A673 (cell line): ENCODE results near the gene SPNS2. TPM values are rescaled to one million over a fixed set of nuclear protein-coding genes. Genes with fewer than 3 reads are reported as not detected.

Source experiments
- BruUV-seq: library from RNA; stranded (reverse); fragments of 400-500 nt; replicated peaks from 2 replicates; lab custom pipeline; 2021; lab: Mats Ljungman, UMichigan
- CTCF ChIA-PET: fragments of 300-600 bp; sonication (Branson Sonifier 250); formaldehyde crosslinking; loops from one replicate; lab custom pipeline; 2022; ENCODE audit warnings: antibody characterized with exemption; lab: Charles Lee
- POLR2A ChIA-PET: fragments of 300-600 bp; sonication (Branson Sonifier 250); formaldehyde crosslinking; loops from one replicate; lab custom pipeline; 2022; ENCODE audit warnings: antibody characterized with exemption; ENCODE audit not compliant: low non-redundant PET; lab: Charles Lee
- DNase-seq: peaks from one replicate; pipeline ENCODE4 v3.0.0-alpha.2; 2015; ENCODE audit warnings: low spot score
- H3K27ac ChIP-seq: fragments of 200-600 bp; sonication (generic); 2 replicates; pipeline ENCODE4 v1.5.1; 2016; ENCODE audit warnings: mixed run types, low read depth, mild to moderate bottlenecking, mixed read lengths, antibody characterized with exemption, low read length; ENCODE audit not compliant: poor library complexity, severe bottlenecking
- H3K27me3 ChIP-seq: fragments of 200-600 bp; sonication (generic); replicated peaks from 2 replicates; pipeline ENCODE4 v1.6.1; 2017; ENCODE audit warnings: mixed run types, low read depth, mild to moderate bottlenecking, mixed read lengths, antibody characterized with exemption, low read length; ENCODE audit not compliant: insufficient read depth, poor library complexity
- H3K36me3 ChIP-seq: fragments of 200-600 bp; sonication (generic); 2 replicates; pipeline ENCODE4 v1.6.1; 2016; ENCODE audit warnings: mixed run types, mild to moderate bottlenecking, mixed read lengths, antibody characterized with exemption, low read length; ENCODE audit not compliant: insufficient read depth, poor library complexity, severe bottlenecking
- H3K4me1 ChIP-seq: fragments of 200-600 bp; sonication (generic); 2 replicates; pipeline ENCODE4 v1.6.1; 2017; ENCODE audit warnings: mixed run types, mild to moderate bottlenecking, mixed read lengths, antibody characterized with exemption, low read length; ENCODE audit not compliant: insufficient read depth, poor library complexity, severe bottlenecking
- H3K4me3 ChIP-seq: fragments of 200-600 bp; sonication (generic); 2 replicates; pipeline ENCODE4 v1.5.1; 2016; ENCODE audit warnings: low read depth, mixed run types, mild to moderate bottlenecking, mixed read lengths, low read length; ENCODE audit not compliant: poor library complexity, severe bottlenecking
- H3K9me3 ChIP-seq: fragments of 200-600 bp; sonication (generic); 2 replicates; pipeline ENCODE4 v1.6.1; 2016; ENCODE audit warnings: mixed run types, low read depth, mild to moderate bottlenecking, mixed read lengths, antibody characterized with exemption, low read length; ENCODE audit not compliant: poor library complexity, severe bottlenecking
- EZH2 ChIP-seq: fragments of 200-600 bp; sonication (generic); IDR thresholded peaks from 2 replicates; pipeline ENCODE4 v1.6.1; 2017; ENCODE audit warnings: borderline replicate concordance, low read depth, mild to moderate bottlenecking, mixed read lengths, antibody characterized with exemption, low read length; ENCODE audit not compliant: poor library complexity, severe bottlenecking
- intact Hi-C: fragments of 100-400 bp; cut with micrococcal nuclease; formaldehyde crosslinking; loops from one replicate; pipeline ENCODE4 v1.10.0; 2022; ENCODE audit not compliant: unreplicated experiment
- total RNA-seq: library from RNA; stranded (reverse); gene quantifications from 2 replicates; pipeline ENCODE4 v1.2.3, GENCODE V29; 2021
- TF ChIP-seq, protein P1 (sequence below): fragments of 300-800, 200-600 bp; sonication (generic); conservative IDR thresholded peaks from 2 replicates; pipeline ENCODE4 v1.5.1; 2017; ENCODE audit warnings: low read depth, mild to moderate bottlenecking, antibody characterized with exemption, low read length, moderate library complexity, mixed read lengths

The SPNS2 gene
- total RNA-seq, 1 experiment from 2014 or later = not detected

DNA sequence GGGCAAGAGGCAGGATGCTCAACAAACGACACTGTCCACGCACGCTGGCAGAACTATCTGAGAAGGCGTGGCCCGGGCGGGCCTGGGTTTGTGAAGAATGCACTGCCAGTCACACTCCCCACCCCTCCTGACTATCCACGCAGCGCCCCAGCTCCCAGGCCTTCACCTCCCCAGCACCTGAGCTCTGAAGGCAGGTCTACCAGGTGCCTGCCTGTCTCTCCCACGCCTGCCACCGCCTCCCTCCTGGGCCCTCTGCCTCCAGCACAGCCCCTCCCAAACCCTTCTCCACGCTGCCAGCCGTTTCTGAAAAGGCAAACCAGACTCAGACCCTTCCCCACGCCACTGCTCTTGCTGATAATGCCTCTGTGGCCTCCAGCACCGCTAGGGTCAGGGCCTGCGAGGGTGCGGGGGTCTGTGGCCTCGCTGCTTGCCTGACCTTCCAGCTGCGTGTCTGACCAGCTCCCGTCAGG is 44.9 kb downstream of the SPNS2 start:
- intact Hi-C loops = no loop called here
- DNase-seq = no peak
- H3K36me3 ChIP-seq = peaks cover 75% of the 10 kb centered on the region
- ChIA-PET CTCF (no interaction called here), POLR2A (no interaction called here)
- no peak for TF ChIP-seq EZH2
- TF ChIP-seq, protein P1, sequence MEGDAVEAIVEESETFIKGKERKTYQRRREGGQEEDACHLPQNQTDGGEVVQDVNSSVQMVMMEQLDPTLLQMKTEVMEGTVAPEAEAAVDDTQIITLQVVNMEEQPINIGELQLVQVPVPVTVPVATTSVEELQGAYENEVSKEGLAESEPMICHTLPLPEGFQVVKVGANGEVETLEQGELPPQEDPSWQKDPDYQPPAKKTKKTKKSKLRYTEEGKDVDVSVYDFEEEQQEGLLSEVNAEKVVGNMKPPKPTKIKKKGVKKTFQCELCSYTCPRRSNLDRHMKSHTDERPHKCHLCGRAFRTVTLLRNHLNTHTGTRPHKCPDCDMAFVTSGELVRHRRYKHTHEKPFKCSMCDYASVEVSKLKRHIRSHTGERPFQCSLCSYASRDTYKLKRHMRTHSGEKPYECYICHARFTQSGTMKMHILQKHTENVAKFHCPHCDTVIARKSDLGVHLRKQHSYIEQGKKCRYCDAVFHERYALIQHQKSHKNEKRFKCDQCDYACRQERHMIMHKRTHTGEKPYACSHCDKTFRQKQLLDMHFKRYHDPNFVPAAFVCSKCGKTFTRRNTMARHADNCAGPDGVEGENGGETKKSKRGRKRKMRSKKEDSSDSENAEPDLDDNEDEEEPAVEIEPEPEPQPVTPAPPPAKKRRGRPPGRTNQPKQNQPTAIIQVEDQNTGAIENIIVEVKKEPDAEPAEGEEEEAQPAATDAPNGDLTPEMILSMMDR = no peak
- no peaks in the 10 kb centered on the region for H3K9me3 ChIP-seq
- no peak overlapping the region for H3K4me3 ChIP-seq
- BruUV-seq = no TSS peak
- no peaks in the 10 kb centered on the region for H3K27me3 ChIP-seq
- H3K4me1 ChIP-seq = no peaks in the 10 kb centered on the region
- no peak overlapping the region for H3K27ac ChIP-seq

DNA sequence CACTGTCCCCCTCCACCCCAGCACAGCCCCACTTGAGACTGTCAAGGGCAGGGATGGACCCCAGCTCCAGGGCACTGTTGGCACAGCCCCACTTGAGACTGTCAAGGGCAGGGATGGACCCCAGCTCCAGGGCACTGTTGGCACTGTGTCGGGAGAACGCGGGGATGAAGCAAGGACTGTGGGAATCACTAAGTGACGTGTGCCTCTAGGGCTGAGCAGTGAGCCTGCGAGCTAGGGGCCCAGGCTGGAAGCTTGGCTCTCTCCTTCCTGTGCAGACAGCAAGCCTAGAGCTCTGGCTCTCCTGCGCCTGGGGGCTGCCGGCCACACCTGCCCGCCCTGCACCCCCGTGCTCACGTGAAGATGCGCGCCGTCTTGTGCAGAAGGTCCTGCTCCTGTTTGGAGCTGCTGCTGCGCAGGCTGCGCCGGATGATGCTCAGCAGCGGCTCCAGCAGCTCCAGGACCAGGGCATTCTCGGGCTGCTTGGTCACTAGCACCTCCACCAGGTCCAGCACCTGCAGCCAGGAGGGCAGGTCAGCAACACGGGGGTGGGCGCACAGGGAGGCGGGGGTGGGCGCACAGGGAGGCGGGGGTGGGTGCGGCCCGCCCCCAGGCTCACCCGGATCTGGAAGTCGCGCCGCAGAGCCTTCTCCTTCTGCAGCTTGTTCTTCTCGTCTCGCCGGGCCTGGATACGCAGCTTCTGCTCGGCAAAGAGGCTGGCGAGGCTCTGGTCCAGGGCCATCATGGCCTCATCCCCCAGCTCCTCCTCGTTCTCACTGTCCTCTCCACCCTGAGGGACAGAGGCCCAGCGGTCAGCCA is 45.7 kb downstream of the SPNS2 start:
- no peak for TF ChIP-seq EZH2
- TF ChIP-seq, protein P1 = no peak
- Histone ChIP-seq H3K27me3 (no peaks in the 10 kb centered on the region), H3K4me3 (no peak overlapping the region), H3K36me3 (peaks cover 73% of the 10 kb centered on the region), H3K27ac (no peak overlapping the region), H3K4me1 (no peaks in the 10 kb centered on the region), H3K9me3 (no peaks in the 10 kb centered on the region)
- BruUV-seq = no TSS peak
- CTCF ChIA-PET = no interaction called here
- POLR2A ChIA-PET = no interaction called here
- no peak for DNase-seq
- intact Hi-C loops = no loop called here

DNA sequence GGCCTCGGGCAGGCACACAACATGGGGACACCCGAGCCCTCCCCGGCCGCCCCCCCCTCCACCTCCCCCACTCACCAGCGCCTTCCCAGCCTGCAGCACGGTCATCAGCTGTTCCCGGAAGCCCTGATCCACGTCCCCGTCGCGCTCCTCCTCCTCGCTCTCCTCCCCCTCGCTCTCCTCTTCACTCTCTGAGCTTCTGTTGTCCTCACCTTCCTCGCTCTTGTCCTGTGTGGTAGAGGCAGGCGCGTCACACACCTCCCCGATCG is 46.2 kb downstream of the SPNS2 start:
- ChIA-PET POLR2A (no interaction called here), CTCF (no interaction called here)
- H3K9me3 ChIP-seq = no peaks in the 10 kb centered on the region
- no peak for DNase-seq
- H3K36me3 ChIP-seq = peaks cover 73% of the 10 kb centered on the region
- no peak for TF ChIP-seq EZH2
- TF ChIP-seq, protein P1 = no peak
- H3K4me1 ChIP-seq = no peaks in the 10 kb centered on the region
- BruUV-seq = TSS peak; percentile 56
- H3K4me3 ChIP-seq = no peak overlapping the region
- no peak overlapping the region for H3K27ac ChIP-seq
- intact Hi-C loops = no loop called here
- H3K27me3 ChIP-seq = no peaks in the 10 kb centered on the region
